ENCODE data around the gene SPANXN3.
"Not testable (repeated sequence)": the region's sequence is repeated elsewhere in the genome, so short reads cannot be mapped to it uniquely, and the experiment has no call there.

The SPANXN3 gene

GRCh38 chrX:143517375-143517774 lies at the start of gene SPANXN3:
Gene SPANXN3 (minus strand): TSS chrX:143517475. CDS start chrX:143517391, 84 bp downstream.
- not testable (repeated sequence) for DNase-seq (ENCODE audit: low read depth in 2 of 3, low spot score in 1 of 3)

GRCh38 chrX:143536176-143536575 lies 18.9 kb upstream of the SPANXN3 start:
- no peak for DNase-seq (ENCODE audit: low read depth in 2 of 3, low spot score in 1 of 3)

GRCh38 chrX:143502196-143502595 lies 15.1 kb downstream of the SPANXN3 start:
- not testable (repeated sequence) for DNase-seq (ENCODE audit: low read depth in 2 of 3, low spot score in 1 of 3)

GRCh38 chrX:143500751-143501150 lies 16.5 kb downstream of the SPANXN3 start:
- DNase-seq (ENCODE audit: low read depth in 2 of 3, low spot score in 1 of 3), result no peak

- no peak for DNase-seq (ENCODE audit: low read depth in 2 of 3, low spot score in 1 of 3)
These were observed 31.2 kb downstream of the SPANXN3 start for GRCh38 chrX:143486105-143486504.

- DNase-seq (ENCODE audit: low read depth in 2 of 3, low spot score in 1 of 3), result no peak
These were observed 40.5 kb downstream of the SPANXN3 start for GRCh38 chrX:143476751-143477150.

GRCh38 chrX:143472347-143472938 lies 44.8 kb downstream of the SPANXN3 start:
- no peak for DNase-seq (ENCODE audit: low read depth in 2 of 3, low spot score in 1 of 3)

- no peak for DNase-seq (ENCODE audit: low read depth in 2 of 3, low spot score in 1 of 3)
These were observed 51.1 kb downstream of the SPANXN3 start for GRCh38 chrX:143466130-143466529.

GRCh38 chrX:143462696-143463095 lies 54.6 kb downstream of the SPANXN3 start:
- DNase-seq (ENCODE audit: low read depth in 2 of 3, low spot score in 1 of 3), result no peak

- DNase-seq (ENCODE audit: low read depth in 2 of 3, low spot score in 1 of 3), result no peak
These were observed 55.7 kb downstream of the SPANXN3 start for GRCh38 chrX:143461606-143462005.
